ENCODE results near the gene SYT14.

GRCh38 chr1:210151052-210151672 lies 213.1 kb downstream of the SYT14 start:
- TF ChIP-seq EP300 (IDR thresholded peaks at IDR 0.05) (no peak), CTCF (IDR thresholded peaks at IDR 0.05) (no peak)

All from tibial nerve (tissue), 4 donors.